Ascending aorta (tissue), 2 donors: Measurements from ENCODE around the gene MAPK1. TPM values are rescaled to one million over a fixed set of nuclear protein-coding genes. Genes with fewer than 3 reads are reported as not detected.
"Not testable (repeated sequence)": the region's sequence is repeated elsewhere in the genome, so short reads cannot be mapped to it uniquely, and the experiment has no call there.

Source experiments
- DNase-seq, 2 donors: peaks; one replicate each; pipeline ENCODE4 v3.0.0-alpha.2; 2019; ENCODE audit warnings: low spot score in 2 of 2
- H3K27ac ChIP-seq, 2 donors: fragments of 200-600 bp; sonication (generic); one replicate each; pipeline ENCODE4 v1.5.1; 2016 to 2017; ENCODE audit warnings: mild to moderate bottlenecking in 1 of 2
- H3K27me3 ChIP-seq: fragments of 200-600 bp; sonication (generic); one replicate; pipeline ENCODE4 v1.5.1; 2017
- H3K36me3 ChIP-seq, 2 donors: fragments of 200-600 bp; sonication (generic); one replicate each; pipeline ENCODE4 v1.5.1; 2016
- H3K4me1 ChIP-seq, 2 donors: fragments of 200-600 bp; sonication (generic); one replicate each; pipeline ENCODE4 v1.5.1; 2016 to 2017; ENCODE audit warnings: mild to moderate bottlenecking in 1 of 2
- H3K4me3 ChIP-seq, 2 donors: fragments of 200-600 bp; sonication (generic); one replicate each; pipeline ENCODE4 v1.5.1; 2016 to 2017; ENCODE audit warnings: mild to moderate bottlenecking in 1 of 2
- H3K9me3 ChIP-seq, 2 donors: fragments of 200-600 bp; sonication (generic); one replicate each; pipeline ENCODE4 v1.5.1; 2016
- intact Hi-C: fragments of 100-400 bp; cut with DNase I; formaldehyde crosslinking; loops from one replicate; pipeline ENCODE4 v1.15.1; 2023
- total RNA-seq: library from RNA; depleted of rRNA; stranded (reverse); fragments of >200 nt; gene quantifications from one replicate; pipeline ENCODE4 v1.1.0, GENCODE V29; 2016
- TF ChIP-seq, protein P1 (sequence below), 3 experiments: fragments of 200-600 bp in 2 of 3; fragments of 450-650 bp in 1 of 3; sonication (generic) in 2 of 3; IDR thresholded peaks; one replicate each; pipeline ENCODE4 v1.5.1; 2016 to 2019; ENCODE audit warnings: antibody characterized with exemption in 3 of 3, mild to moderate bottlenecking in 1 of 3, moderate library complexity in 1 of 3

Gene MAPK1
- total RNA-seq, 1 donor from 2014 or later = 43.3 TPM

DNA sequence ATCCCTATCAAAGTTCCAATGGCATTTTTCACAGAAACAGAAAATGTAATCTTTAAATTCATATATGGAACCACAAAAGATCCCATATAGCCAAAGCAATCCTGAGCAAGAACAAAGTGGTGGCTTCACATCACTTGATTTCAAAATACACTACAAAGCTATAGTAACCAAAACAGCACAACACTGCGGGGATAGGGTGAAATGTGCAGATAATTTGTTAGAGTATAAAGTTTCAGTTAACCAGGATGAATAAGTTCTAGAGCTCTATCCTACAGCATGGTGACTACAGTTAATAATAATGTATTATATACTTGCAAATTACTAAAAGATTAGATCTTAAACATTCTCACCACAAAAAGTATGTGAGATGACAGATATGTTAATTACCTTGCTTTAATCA, 55.5 kb downstream of the MAPK1 start:
- Histone ChIP-seq H3K36me3 (no peaks in the 10 kb centered on the region), H3K4me3 (no peak overlapping the region), H3K9me3 (no peaks in the 10 kb centered on the region), H3K27me3 (no peaks in the 10 kb centered on the region), H3K4me1 (peaks cover 0 to 10% of the 10 kb centered on the region in 2 donors), H3K27ac (no peak overlapping the region)
- intact Hi-C loops = no loop called here
- TF ChIP-seq, protein P1, sequence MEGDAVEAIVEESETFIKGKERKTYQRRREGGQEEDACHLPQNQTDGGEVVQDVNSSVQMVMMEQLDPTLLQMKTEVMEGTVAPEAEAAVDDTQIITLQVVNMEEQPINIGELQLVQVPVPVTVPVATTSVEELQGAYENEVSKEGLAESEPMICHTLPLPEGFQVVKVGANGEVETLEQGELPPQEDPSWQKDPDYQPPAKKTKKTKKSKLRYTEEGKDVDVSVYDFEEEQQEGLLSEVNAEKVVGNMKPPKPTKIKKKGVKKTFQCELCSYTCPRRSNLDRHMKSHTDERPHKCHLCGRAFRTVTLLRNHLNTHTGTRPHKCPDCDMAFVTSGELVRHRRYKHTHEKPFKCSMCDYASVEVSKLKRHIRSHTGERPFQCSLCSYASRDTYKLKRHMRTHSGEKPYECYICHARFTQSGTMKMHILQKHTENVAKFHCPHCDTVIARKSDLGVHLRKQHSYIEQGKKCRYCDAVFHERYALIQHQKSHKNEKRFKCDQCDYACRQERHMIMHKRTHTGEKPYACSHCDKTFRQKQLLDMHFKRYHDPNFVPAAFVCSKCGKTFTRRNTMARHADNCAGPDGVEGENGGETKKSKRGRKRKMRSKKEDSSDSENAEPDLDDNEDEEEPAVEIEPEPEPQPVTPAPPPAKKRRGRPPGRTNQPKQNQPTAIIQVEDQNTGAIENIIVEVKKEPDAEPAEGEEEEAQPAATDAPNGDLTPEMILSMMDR (IDR thresholded peaks at IDR 0.05) = no peak
- DNase-seq = no peak

DNA sequence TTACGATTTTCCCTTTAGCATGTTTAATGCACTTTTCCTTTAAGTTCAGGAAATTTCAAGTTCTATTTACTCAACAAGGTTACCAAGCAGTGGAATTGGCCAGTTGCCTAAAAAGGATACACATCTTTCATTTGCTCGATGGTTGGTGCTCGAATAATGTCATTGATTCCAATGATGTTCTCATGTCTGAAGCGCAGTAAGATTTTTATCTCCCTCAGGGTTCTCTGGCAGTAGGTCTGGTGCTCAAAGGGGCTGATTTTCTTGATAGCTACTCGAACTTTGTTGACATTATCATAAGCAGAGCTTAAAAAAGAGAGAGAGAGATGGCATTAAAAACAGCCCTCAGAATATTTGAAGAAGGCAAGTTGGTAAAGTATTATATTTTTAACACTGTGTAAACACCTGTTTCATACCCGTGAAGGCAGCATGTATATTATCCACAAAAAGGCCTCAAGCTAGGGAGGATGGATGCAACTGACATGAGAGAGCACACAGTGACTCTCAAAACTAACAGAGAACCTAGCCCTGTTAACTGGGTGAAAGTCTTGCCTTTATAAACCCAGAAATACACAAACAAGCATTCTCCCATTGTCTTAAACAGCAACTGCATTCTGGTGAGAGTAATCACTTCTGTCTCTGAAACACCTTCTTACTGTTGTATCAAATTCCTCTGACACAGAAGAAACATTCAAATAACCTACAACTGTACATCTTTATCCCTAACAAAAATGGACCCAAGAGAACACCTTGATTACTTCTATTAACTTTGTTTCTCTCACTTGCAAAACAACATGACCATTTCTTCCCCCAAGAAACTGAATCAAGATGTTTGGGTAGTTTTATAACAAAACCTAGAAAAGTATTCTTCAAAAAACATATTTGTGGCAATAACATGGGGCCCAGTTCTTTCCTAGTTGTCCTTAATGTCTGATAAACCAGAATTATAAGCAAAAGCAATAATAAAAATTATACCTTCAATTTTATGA, 59.6 kb downstream of the MAPK1 start:
- Histone ChIP-seq H3K4me3 (no peak overlapping the region), H3K36me3 (peaks cover 32 to 36% of the 10 kb centered on the region in 2 donors), H3K27me3 (no peaks in the 10 kb centered on the region), H3K27ac (no peak overlapping the region), H3K9me3 (no peaks in the 10 kb centered on the region), H3K4me1 (peaks cover 0 to 5% of the 10 kb centered on the region in 2 donors)
- no peak for DNase-seq
- intact Hi-C loops = no loop called here
- TF ChIP-seq, protein P1 (IDR thresholded peaks at IDR 0.05) = no peak

DNA sequence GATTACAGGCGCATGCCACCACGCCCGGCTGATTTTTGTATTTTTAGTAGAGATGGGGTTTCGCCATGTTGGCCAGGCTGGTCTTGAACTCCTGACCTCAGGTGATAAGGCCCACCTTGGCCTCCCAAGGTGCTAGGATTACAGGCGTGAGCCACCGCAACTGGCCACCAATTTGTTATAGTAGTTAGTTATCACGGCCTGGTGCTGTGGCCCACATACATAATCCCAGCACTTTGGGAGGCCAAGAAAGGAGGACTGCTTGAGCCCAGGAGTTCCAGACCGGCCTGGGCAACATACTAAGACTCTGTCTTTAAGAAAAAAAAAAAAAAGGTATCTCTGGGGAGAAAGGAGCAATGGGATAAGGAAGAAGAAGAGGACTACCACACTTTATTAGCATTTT, 62.1 kb downstream of the MAPK1 start:
- H3K27me3 ChIP-seq, intact Hi-C loops, H3K4me1 ChIP-seq, H3K4me3 ChIP-seq, H3K27ac ChIP-seq, H3K9me3 ChIP-seq, DNase-seq: not testable (repeated sequence)
- peaks cover 51 to 57% of the 10 kb centered on the region in 2 donors for H3K36me3 ChIP-seq

DNA sequence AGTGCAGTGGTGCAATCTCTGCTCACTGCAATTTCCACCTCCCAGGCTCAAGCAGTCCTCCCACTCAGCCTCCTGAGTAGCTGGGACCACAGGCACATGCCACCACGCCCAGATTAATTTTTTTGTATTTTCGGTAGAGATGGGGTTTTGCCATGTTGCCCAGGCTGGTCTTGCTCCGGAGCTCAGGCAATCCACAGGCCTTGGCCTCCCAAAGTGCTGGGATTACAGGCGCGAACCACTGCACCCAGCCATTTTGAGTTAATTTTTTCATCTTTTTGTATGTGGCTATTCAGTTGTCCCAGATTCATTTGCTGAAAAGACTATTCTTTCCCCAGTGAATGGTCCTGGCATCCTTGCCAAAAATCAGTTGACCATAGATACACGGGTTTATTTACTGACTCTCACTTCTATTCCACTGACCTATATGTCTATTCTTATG, 63.6 kb downstream of the MAPK1 start:
- Histone ChIP-seq H3K4me1 (peaks cover 0 to 5% of the 10 kb centered on the region in 2 donors), H3K27me3 (no peaks in the 10 kb centered on the region), H3K27ac (no peak overlapping the region), H3K36me3 (peaks cover 57 to 65% of the 10 kb centered on the region in 2 donors), H3K9me3 (no peaks in the 10 kb centered on the region), H3K4me3 (no peak overlapping the region)
- DNase-seq = no peak
- TF ChIP-seq, protein P1 (IDR thresholded peaks at IDR 0.05) = no peak
- intact Hi-C loops = no loop called here

DNA sequence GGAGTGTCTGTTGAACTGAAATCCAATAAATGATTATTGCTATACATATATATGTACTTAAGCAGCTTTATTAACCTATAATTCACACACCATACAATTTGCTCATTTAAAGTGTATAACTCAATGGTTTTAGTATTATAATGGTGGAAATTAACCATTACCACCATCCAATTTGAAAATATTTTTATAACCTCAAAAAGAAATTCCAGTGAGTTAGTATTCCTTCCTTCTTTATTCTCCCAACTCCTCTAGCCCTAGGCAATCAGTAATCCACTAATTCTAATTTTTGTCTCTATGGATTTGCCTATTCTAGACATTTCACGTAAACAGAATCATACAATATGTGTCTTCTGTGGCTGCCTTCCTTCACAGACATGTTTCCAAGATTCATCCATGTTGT, 64.8 kb downstream of the MAPK1 start:
- H3K9me3 ChIP-seq = no peaks in the 10 kb centered on the region
- H3K4me3 ChIP-seq = no peak overlapping the region
- H3K27ac ChIP-seq = no peak overlapping the region
- TF ChIP-seq, protein P1 (IDR thresholded peaks at IDR 0.05) = no peak
- peaks cover 0 to 1% of the 10 kb centered on the region in 2 donors for H3K4me1 ChIP-seq
- H3K27me3 ChIP-seq = no peaks in the 10 kb centered on the region
- peaks cover 66 to 73% of the 10 kb centered on the region in 2 donors for H3K36me3 ChIP-seq
- no peak for DNase-seq
- intact Hi-C loops = no loop called here

DNA sequence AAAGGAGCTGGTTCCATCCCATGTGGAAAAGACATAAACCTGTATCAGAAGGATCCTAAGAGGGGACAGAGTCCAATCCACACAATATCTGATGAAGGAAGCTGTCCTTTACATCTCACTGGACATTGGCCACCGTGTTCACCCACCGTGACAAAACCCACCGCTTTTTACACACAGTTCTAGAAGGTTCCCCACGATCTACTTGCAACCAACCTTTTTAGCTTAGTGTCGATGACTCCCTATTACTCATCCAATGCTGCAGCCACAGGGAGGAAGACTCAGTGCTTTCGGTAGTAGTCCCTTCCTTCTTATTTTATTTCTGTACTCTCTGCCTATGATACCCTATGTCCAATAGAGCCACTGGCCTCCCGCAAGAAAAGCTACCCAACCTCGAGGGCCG, 65.4 kb downstream of the MAPK1 start:
- Histone ChIP-seq H3K27me3 (no peaks in the 10 kb centered on the region), H3K9me3 (no peaks in the 10 kb centered on the region), H3K4me3 (no peak overlapping the region), H3K27ac (no peak overlapping the region), H3K4me1 (peaks cover 0 to 3% of the 10 kb centered on the region in 2 donors), H3K36me3 (peaks cover 66 to 73% of the 10 kb centered on the region in 2 donors)
- TF ChIP-seq, protein P1 (IDR thresholded peaks at IDR 0.05) = no peak
- intact Hi-C loops = no loop called here
- DNase-seq = no peak

DNA sequence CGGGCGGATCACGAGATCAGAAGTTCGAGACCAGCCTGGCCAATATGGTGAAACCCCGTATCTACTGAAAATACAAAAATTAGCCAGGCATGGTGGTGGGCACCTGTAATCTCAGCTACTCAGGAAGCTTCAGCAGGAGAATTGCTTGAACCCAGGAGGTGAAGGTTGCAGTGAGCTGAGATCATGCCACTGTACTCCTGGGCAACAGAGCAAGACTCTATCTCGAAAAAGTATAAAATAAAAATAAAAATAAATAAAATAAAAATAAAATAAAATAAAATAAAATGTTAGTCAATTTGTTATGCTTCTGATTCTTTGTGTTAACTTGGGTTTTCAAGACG, 66.2 kb downstream of the MAPK1 start:
- DNase-seq, H3K4me3 ChIP-seq, H3K27me3 ChIP-seq, H3K27ac ChIP-seq, intact Hi-C loops, H3K4me1 ChIP-seq, H3K9me3 ChIP-seq: not testable (repeated sequence)
- H3K36me3 ChIP-seq = peaks cover 60 to 73% of the 10 kb centered on the region in 2 donors
